NT2/D1 (cell line): ENCODE measurements around the gene PLP2.

Experiments used
- SUZ12 ChIP-seq: IDR thresholded peaks from 2 replicates; pipeline ENCODE4 v1.6.1; 2011; ENCODE audit not compliant: insufficient read length, insufficient read depth; ENCODE audit errors: extremely low read depth
- YY1 ChIP-seq: IDR thresholded peaks from 2 replicates; pipeline ENCODE4 v1.6.1; 2011; ENCODE audit not compliant: insufficient read length, insufficient read depth
- ZNF274 ChIP-seq: IDR thresholded peaks from 2 replicates; pipeline ENCODE4 v1.6.1; 2011; ENCODE audit warnings: mild to moderate bottlenecking, low read depth, low read length

DNA sequence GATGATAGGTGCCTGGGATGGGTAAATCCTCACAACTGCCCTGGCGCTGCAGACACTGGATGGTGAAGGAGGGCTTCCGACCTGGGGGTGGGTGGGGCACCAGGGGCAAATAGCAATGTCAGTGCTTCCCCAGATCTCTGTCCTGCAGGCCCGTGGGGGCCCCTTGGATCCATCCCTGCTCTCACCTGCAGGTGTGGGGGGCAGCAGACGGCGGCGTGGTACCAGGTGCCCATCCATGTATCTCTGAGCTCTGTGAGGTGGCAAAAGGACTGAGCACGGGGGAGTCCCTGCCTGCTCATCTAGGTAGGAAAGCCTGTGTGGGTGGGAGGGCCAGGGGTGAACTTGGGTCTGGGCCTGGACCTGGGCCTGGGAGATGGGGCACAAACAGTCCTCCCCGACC lies 34.8 kb downstream of the PLP2 start:
- TF ChIP-seq YY1 (no peak), ZNF274 (no peak), SUZ12 (no peak)
